ENCODE data around the gene IRF5.
"Not testable (repeated sequence)": the region's sequence is repeated elsewhere in the genome, so short reads cannot be mapped to it uniquely, and the experiment has no call there.

Gene IRF5

DNA sequence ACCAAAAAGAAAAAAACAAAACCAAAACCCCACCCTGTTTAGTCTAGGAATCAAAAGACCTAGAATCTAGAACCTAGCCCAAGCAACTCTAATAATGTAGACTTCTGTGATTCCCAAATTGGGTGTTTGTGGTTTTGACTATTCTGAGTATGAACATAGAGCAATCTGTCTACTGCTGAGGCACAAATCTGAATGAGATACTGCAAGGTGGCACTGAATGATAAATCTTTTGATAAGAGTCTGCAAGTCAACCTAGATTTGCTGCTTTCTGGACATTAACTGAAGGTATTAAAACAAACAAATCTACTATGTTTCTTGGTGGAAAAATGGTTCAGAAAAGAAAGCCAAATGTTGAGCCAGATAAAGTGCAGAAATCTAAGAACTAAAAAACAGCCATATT is 50.6 kb downstream of the IRF5 start:
- no peak overlapping the region for H3K4me3 ChIP-seq (ENCODE audit: control insufficient read depth, low read depth, low read length)
- no peak for DNase-seq (ENCODE audit: low read depth)
- TF ChIP-seq CTCF (IDR thresholded peaks at IDR 0.05; ENCODE audit: control insufficient read depth, insufficient read depth, low read depth, low read length, missing control alignments), result no peak

DNA sequence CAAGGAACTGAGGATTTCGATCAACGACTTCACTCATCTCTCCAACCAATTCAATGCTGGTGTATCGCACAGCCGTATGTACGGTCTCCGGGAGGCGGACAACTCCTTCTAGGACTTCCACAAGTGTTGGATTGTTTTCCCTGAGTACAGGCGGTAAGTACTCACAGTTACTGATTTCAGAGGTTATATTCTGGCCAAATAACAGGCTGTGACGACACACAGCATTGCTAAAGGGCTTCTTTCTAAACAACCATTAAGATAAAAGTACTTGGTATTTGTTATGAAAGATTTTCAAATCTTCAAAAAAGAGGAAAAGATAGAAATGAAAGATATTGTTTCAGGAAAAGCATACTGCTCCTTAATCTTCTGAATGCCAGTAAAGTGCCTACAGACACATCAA is 52.2 kb downstream of the IRF5 start:
- TF ChIP-seq CTCF (IDR thresholded peaks at IDR 0.05; ENCODE audit: control insufficient read depth, insufficient read depth, low read depth, low read length, missing control alignments), result no peak
- DNase-seq (ENCODE audit: low read depth), result no peak
- no peak overlapping the region for H3K4me3 ChIP-seq (ENCODE audit: control insufficient read depth, low read depth, low read length)

DNA sequence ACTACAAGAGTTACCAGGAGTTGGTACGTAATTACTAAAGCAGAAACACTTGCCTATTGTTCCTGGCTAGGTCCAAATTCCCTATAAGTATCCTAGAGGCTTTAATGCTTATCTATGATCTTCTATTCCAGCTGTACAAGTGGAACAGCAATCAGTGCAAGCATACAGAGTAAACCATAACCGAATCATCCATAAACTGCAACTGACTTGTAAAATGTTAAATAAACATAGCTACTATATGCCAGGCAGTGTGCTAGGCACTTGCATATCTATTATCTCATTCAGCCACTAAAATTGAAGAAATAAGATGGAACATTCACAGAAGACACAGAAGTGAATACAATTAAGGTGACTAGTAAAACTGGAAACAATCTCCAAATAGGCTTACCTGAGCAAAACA is 55.7 kb downstream of the IRF5 start:
- no peak for TF ChIP-seq CTCF (IDR thresholded peaks at IDR 0.05; ENCODE audit: control insufficient read depth, insufficient read depth, low read depth, low read length, missing control alignments)
- H3K4me3 ChIP-seq (ENCODE audit: control insufficient read depth, low read depth, low read length), result no peak overlapping the region
- DNase-seq (ENCODE audit: low read depth), result no peak

DNA sequence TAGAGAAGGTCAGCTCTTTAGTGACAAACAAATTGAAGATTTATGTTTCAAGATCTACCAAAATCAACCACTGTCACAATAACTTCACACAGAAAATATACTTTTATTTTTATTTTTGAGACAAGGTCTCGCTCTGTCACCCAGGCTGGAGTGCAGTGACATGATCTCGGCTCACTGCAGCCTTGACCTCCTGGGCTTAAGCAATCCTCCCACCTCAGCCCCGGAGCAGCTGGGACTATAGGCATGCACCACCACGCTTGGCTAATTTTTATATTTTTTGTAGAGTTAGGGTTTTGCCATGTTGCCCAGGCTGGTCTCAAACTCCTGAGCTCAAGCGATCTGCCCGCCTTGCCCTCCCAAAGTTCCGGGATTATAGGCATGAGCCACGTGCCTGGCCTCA is 56.8 kb downstream of the IRF5 start:
- not testable (repeated sequence) for H3K4me3 ChIP-seq (ENCODE audit: control insufficient read depth, low read depth, low read length)

DNA sequence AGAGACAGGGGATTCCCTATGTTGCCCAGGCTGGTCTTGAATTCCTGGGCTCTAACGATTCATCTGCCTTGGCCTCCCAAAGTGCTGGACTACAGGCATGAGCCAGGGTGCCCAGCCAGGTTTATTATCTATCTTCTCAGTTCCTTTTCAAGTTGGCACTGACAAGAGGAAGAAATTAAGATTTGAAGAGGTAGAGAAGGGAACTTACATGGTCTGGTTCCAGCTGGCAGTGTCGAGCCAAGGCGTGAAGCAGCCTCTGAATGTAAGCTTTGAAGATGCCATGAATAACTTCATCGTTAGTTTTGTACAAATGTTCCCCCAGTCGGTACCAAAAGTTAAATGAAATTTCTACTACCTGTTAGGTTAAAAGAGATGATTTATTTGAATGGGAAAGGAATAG is 59.5 kb downstream of the IRF5 start:
- H3K4me3 ChIP-seq (ENCODE audit: control insufficient read depth, low read depth, low read length), result no peak overlapping the region
- TF ChIP-seq CTCF (IDR thresholded peaks at IDR 0.05; ENCODE audit: control insufficient read depth, insufficient read depth, low read depth, low read length, missing control alignments), result no peak
- no peak for DNase-seq (ENCODE audit: low read depth)

More for the DNA sequence above, 56.8 kb downstream of the IRF5 start:
- not testable (repeated sequence) for DNase-seq (ENCODE audit: low read depth)
